Omental fat pad (tissue), 4 donors: ENCODE measurements around the gene PDE4A. TPM values are rescaled to one million over a fixed set of nuclear protein-coding genes. Genes with fewer than 3 reads are reported as not detected.

Experiments
- ATAC-seq: fragments of 150-250 bp; one replicate; pipeline ENCODE4 v1.9.1; 2016; ENCODE audit warnings: mild to moderate bottlenecking, moderate library complexity; ENCODE audit not compliant: low FRiP score
- DNase-seq: peaks from one replicate; pipeline ENCODE4 v3.0.0-alpha.2; 2019; ENCODE audit warnings: low spot score
- total RNA-seq, 4 donors: library from RNA; depleted of rRNA; stranded (reverse); fragments of >200 nt; gene quantifications; one replicate each; pipeline ENCODE4 v1.1.0, GENCODE V29; 2016
- TF ChIP-seq, protein P1 (sequence below), 3 donors: fragments of 450-650 bp; IDR thresholded peaks; one replicate each; pipeline ENCODE4 v1.5.1; 2016 to 2017; ENCODE audit warnings: antibody characterized with exemption in 3 of 3, mild to moderate bottlenecking in 3 of 3, moderate library complexity in 2 of 3

The PDE4A gene
- total RNA-seq, 4 donors from 2014 or later, result 9.8 to 30.3 (median 16.2) TPM

DNA sequence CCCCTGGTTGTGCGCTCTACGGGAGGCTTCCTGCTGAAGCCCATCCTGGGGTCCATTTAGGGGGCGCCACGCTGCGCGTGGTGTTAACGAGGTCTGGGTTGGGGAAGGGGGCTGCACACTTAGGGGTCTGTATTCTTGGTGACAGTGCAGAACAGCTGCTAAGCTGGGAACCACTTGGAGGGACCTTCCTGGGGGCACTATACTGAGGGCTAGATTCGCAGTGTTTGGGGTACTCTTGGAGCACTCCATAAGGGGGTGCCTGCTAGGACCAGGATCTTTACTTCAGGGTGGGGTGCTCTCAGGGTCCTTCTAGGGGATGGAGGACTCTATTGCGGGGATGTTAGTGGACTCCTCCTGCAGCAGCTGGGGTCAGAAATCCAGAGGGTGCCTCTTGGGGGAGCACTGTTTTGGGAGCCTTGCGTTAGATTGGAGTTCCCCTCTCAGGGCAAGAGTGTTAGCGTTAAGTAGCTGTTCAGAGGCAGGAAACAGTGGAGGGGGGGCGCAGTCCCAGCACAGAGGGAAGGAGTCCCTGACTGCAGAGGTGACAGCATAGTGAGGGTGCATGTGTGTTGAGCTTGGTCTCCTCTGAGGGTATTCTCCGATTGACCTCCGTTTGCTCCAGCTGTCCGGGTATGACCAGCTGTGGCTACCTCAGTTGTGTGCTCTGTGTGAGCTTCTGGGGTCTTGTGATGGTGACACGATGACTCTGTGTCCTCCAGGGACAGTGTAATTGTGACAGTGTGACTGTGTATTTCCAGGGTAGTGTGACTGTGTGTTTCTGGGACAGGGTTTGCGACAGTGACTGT is 1.1 kb downstream of the PDE4A start:
- no peak for ATAC-seq

DNA sequence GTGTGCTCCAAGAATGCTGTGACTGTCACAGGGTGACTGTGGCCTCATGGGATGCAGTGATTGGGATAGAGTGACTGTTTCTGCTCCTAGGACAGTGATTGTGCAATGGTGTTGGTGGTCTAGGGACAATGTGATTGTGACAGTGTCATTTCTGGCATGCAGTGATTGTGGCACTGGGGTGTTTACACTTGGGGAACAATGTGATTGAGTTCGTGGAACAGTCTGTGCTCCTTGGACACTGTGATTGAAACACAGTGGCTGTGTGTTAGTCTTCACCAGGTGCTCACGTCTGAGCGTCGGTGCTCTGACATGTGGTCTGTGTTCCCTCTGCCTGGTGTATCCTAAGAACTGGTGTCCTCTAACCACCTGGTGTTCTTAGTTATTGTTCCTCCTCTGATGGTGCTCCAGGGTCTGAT is 1.7 kb downstream of the PDE4A start:
- ATAC-seq (no peak), DNase-seq (no peak)
- TF ChIP-seq, protein P1, sequence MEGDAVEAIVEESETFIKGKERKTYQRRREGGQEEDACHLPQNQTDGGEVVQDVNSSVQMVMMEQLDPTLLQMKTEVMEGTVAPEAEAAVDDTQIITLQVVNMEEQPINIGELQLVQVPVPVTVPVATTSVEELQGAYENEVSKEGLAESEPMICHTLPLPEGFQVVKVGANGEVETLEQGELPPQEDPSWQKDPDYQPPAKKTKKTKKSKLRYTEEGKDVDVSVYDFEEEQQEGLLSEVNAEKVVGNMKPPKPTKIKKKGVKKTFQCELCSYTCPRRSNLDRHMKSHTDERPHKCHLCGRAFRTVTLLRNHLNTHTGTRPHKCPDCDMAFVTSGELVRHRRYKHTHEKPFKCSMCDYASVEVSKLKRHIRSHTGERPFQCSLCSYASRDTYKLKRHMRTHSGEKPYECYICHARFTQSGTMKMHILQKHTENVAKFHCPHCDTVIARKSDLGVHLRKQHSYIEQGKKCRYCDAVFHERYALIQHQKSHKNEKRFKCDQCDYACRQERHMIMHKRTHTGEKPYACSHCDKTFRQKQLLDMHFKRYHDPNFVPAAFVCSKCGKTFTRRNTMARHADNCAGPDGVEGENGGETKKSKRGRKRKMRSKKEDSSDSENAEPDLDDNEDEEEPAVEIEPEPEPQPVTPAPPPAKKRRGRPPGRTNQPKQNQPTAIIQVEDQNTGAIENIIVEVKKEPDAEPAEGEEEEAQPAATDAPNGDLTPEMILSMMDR (IDR thresholded peaks at IDR 0.05), result no peak

More for the DNA sequence above, 1.1 kb downstream of the PDE4A start:
- TF ChIP-seq, protein P1 (IDR thresholded peaks at IDR 0.05), result no peak
- DNase-seq, result no peak

DNA sequence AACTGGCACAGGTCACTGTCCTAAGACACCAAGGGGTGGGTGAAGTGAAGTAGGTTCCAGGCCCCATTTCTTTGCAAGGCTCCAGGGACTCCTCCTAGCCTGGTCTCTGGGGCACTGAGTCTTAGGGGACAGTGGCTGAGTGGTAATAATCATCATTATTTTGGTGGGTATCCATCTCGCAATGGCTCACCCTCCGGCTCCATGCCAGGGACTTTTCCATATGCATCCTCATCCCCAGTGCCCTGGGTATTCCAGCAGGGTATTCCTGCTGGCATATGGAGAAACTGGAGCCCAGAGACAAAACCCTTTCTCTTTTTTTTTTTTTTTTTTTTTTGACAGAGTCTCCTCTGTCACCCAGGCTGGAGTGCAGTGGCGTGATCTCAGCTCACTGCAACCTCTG is 2.5 kb downstream of the PDE4A start:
- ATAC-seq (no peak), DNase-seq (no peak)
- TF ChIP-seq, protein P1 (IDR thresholded peaks at IDR 0.05), result no peak

DNA sequence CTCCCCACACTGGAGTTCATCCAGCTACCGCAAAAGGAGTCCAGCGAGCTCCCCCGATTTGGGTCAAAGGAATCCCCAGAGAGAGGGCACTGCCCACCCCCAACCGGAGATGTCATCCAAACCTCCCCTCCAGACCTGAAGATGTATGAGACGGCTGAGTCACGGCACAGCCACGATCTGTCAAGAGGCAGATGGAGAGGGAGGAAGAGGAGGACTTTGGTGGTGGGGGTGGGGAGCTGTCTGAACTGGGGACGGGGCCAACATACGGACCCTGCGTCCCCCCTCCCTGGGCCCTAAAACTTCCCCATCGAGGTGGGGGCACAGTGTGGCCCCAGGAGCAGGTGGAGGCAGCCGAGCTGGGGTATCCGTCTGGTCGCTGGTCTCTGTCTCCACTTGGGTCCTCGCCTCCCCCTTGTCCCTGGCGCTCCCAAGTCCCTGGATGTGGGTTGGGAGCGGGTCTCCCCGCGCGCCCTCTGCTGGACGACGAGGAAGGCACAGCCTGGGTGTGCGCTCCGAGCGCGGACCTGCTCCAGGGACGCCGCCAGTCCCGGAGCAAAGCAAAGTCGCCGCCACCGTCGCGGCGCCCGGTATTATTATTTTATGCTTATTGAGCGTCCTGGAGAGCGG is 3.8 kb downstream of the PDE4A start:
- DNase-seq (peak; percentile 74), ATAC-seq (peak; percentile 74)
- TF ChIP-seq, protein P1 (IDR thresholded peaks at IDR 0.05), result peak in 1 of 3 donors; percentile 72

DNA sequence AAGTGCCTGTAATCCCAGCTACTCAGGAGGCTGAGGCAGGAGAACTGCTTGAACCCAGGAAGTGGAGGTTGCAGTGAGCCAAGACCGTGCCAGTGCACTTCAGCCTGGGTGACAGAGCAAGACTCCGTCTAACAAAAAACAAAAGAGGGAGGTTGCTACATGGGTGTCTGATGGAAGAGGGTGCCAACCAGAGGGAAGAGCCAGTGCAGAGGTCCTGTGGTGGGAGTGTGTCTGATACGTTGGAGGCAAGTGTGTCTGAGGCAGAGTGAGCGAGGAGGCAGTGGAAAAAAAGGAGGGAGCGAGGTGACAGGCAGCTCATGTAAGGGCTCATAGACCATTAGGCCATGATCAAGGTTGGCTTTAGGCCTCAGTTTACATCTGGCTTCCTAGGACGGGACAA is 6.8 kb downstream of the PDE4A start:
- no peak for DNase-seq
- ATAC-seq, result no peak
- TF ChIP-seq, protein P1 (IDR thresholded peaks at IDR 0.05), result no peak

DNA sequence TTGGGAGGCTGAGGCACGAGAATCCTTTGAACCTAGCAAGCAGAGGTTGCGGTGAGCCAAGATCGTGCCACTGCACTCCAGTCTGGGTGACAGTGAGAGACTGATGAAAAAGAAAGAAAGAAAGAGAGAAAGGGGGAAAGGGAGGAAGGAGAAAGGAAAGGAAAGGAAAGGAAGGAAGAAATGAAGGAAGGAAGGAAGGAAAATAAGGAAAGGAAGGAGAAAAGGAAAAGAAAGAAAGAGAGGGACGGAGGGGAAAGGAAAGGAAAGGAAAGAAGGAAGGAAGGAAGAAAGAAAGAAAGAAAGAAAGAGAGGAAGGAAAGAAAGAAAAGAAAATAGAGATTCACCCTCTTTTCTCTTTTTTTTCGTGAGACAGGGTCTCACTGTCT is 8.7 kb downstream of the PDE4A start:
- ATAC-seq, result no peak
- TF ChIP-seq, protein P1 (IDR thresholded peaks at IDR 0.05), result no peak
- no peak for DNase-seq
